ENCODE results near the gene TRAFD1.

TRAFD1 gene

GRCh38 chr12:112163471-112163991, 38.2 kb downstream of the TRAFD1 start:
- no peak for ATAC-seq
- TF ChIP-seq RARB (CRISPR knock-in tag; IDR thresholded peaks at IDR 0.05): no peak
- TF ChIP-seq TOX (CRISPR knock-in tag; IDR thresholded peaks at IDR 0.05; ENCODE audit: borderline replicate concordance): no peak
- TF ChIP-seq BACH2 (CRISPR knock-in tag; IDR thresholded peaks at IDR 0.05; ENCODE audit: borderline replicate concordance): no peak
- no peak for TF ChIP-seq ZFP3 (CRISPR knock-in tag; IDR thresholded peaks at IDR 0.05)
- TF ChIP-seq CSDC2 (CRISPR knock-in tag; IDR thresholded peaks at IDR 0.05): no peak
- no peak for TF ChIP-seq ARNTL (CRISPR knock-in tag; IDR thresholded peaks at IDR 0.05; ENCODE audit: borderline replicate concordance, low read depth)
- TF ChIP-seq, protein P1, sequence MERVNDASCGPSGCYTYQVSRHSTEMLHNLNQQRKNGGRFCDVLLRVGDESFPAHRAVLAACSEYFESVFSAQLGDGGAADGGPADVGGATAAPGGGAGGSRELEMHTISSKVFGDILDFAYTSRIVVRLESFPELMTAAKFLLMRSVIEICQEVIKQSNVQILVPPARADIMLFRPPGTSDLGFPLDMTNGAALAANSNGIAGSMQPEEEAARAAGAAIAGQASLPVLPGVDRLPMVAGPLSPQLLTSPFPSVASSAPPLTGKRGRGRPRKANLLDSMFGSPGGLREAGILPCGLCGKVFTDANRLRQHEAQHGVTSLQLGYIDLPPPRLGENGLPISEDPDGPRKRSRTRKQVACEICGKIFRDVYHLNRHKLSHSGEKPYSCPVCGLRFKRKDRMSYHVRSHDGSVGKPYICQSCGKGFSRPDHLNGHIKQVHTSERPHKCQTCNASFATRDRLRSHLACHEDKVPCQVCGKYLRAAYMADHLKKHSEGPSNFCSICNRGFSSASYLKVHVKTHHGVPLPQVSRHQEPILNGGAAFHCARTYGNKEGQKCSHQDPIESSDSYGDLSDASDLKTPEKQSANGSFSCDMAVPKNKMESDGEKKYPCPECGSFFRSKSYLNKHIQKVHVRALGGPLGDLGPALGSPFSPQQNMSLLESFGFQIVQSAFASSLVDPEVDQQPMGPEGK (CRISPR knock-in tag; IDR thresholded peaks at IDR 0.05; ENCODE audit: borderline replicate concordance): no peak
- no peak for TF ChIP-seq ZC3H10 (CRISPR knock-in tag; IDR thresholded peaks at IDR 0.05)
- no peak for TF ChIP-seq ZNF8 (CRISPR knock-in tag; IDR thresholded peaks at IDR 0.05)
- no peak for TF ChIP-seq ESRRG (CRISPR knock-in tag; IDR thresholded peaks at IDR 0.05)
- no peak for TF ChIP-seq OSR1 (CRISPR knock-in tag; IDR thresholded peaks at IDR 0.05)
- TF ChIP-seq ZNF565 (CRISPR knock-in tag; conservative IDR thresholded peaks at IDR 0.05; ENCODE audit: low read depth): no peak
- TF ChIP-seq ISL1 (CRISPR knock-in tag; IDR thresholded peaks at IDR 0.05): no peak
- no peak for TF ChIP-seq TCF4 (CRISPR knock-in tag; IDR thresholded peaks at IDR 0.05; ENCODE audit: borderline replicate concordance)
- TF ChIP-seq ZFP30 (CRISPR knock-in tag; IDR thresholded peaks at IDR 0.05): no peak
- TF ChIP-seq, protein P2, sequence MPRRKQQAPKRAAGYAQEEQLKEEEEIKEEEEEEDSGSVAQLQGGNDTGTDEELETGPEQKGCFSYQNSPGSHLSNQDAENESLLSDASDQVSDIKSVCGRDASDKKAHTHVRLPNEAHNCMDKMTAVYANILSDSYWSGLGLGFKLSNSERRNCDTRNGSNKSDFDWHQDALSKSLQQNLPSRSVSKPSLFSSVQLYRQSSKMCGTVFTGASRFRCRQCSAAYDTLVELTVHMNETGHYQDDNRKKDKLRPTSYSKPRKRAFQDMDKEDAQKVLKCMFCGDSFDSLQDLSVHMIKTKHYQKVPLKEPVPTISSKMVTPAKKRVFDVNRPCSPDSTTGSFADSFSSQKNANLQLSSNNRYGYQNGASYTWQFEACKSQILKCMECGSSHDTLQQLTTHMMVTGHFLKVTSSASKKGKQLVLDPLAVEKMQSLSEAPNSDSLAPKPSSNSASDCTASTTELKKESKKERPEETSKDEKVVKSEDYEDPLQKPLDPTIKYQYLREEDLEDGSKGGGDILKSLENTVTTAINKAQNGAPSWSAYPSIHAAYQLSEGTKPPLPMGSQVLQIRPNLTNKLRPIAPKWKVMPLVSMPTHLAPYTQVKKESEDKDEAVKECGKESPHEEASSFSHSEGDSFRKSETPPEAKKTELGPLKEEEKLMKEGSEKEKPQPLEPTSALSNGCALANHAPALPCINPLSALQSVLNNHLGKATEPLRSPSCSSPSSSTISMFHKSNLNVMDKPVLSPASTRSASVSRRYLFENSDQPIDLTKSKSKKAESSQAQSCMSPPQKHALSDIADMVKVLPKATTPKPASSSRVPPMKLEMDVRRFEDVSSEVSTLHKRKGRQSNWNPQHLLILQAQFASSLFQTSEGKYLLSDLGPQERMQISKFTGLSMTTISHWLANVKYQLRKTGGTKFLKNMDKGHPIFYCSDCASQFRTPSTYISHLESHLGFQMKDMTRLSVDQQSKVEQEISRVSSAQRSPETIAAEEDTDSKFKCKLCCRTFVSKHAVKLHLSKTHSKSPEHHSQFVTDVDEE (CRISPR knock-in tag; IDR thresholded peaks at IDR 0.05): no peak
- TF ChIP-seq SNAI2 (CRISPR knock-in tag; IDR thresholded peaks at IDR 0.05): no peak
- TF ChIP-seq PPARA (CRISPR knock-in tag; IDR thresholded peaks at IDR 0.05; ENCODE audit: borderline replicate concordance): no peak

- TF ChIP-seq TCF4 (CRISPR knock-in tag; IDR thresholded peaks at IDR 0.05; ENCODE audit: borderline replicate concordance): no peak
- no peak for TF ChIP-seq GLIS3 (CRISPR knock-in tag; IDR thresholded peaks at IDR 0.05)
- TF ChIP-seq BACH2 (CRISPR knock-in tag; IDR thresholded peaks at IDR 0.05; ENCODE audit: borderline replicate concordance): no peak
- TF ChIP-seq ARNTL (CRISPR knock-in tag; IDR thresholded peaks at IDR 0.05; ENCODE audit: borderline replicate concordance, low read depth): no peak
- no peak for TF ChIP-seq OSR1 (CRISPR knock-in tag; IDR thresholded peaks at IDR 0.05)
- TF ChIP-seq POU6F1 (CRISPR knock-in tag; IDR thresholded peaks at IDR 0.05; ENCODE audit: borderline replicate concordance, low read depth): no peak
- TF ChIP-seq ZNF70 (CRISPR knock-in tag; IDR thresholded peaks at IDR 0.05): no peak
- no peak for ATAC-seq
These were observed 38.8 kb downstream of the TRAFD1 start for GRCh38 chr12:112164011-112164660.

DNA sequence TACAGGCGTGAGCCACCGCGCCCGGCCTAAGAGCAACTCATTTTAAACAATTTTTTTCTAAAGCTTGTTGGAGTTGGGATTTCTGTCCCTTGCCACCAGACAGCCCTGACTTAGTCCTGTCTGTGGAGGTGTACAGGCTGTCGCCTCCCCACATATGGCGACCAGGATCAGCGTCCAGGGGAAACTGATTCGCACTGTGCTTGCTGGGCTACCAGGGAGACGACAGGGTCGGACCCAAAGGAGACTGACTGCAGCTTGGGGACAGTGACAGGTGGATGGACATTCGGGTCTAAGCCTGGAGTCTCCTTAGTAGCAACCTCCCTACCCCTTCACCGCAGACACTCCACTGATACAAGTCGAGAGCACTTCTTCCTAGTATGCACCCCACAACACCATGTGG, 40.3 kb downstream of the TRAFD1 start:
- ATAC-seq: no peak
- TF ChIP-seq ZC3H10 (CRISPR knock-in tag; IDR thresholded peaks at IDR 0.05) (no peak), BACH2 (CRISPR knock-in tag; IDR thresholded peaks at IDR 0.05; ENCODE audit: borderline replicate concordance) (no peak), GLIS3 (CRISPR knock-in tag; IDR thresholded peaks at IDR 0.05) (no peak), ESRRG (CRISPR knock-in tag; IDR thresholded peaks at IDR 0.05) (no peak), PPARA (CRISPR knock-in tag; IDR thresholded peaks at IDR 0.05; ENCODE audit: borderline replicate concordance) (no peak), ZNF70 (CRISPR knock-in tag; IDR thresholded peaks at IDR 0.05) (no peak), CSDC2 (CRISPR knock-in tag; IDR thresholded peaks at IDR 0.05) (no peak), ISL1 (CRISPR knock-in tag; IDR thresholded peaks at IDR 0.05) (no peak), SNAI2 (CRISPR knock-in tag; IDR thresholded peaks at IDR 0.05) (no peak)
- TF ChIP-seq, protein P1 (CRISPR knock-in tag; IDR thresholded peaks at IDR 0.05; ENCODE audit: borderline replicate concordance): no peak
- TF ChIP-seq, protein P3, sequence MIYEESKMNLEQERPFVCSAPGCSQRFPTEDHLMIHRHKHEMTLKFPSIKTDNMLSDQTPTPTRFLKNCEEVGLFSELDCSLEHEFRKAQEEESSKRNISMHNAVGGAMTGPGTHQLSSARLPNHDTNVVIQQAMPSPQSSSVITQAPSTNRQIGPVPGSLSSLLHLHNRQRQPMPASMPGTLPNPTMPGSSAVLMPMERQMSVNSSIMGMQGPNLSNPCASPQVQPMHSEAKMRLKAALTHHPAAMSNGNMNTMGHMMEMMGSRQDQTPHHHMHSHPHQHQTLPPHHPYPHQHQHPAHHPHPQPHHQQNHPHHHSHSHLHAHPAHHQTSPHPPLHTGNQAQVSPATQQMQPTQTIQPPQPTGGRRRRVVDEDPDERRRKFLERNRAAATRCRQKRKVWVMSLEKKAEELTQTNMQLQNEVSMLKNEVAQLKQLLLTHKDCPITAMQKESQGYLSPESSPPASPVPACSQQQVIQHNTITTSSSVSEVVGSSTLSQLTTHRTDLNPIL (CRISPR knock-in tag; IDR thresholded peaks at IDR 0.05; ENCODE audit: low read depth): no peak
